Keratinocyte (primary cell): ENCODE data around the gene ITGB1BP2. TPM values are rescaled to one million over a fixed set of nuclear protein-coding genes. Genes with fewer than 3 reads are reported as not detected.
"Not testable (repeated sequence)": the region's sequence is repeated elsewhere in the genome, so short reads cannot be mapped to it uniquely, and the experiment has no call there.

ENCODE experiments used
- DNase-seq: peaks from one replicate; pipeline ENCODE4 v3.0.0-alpha.2; 2011; ENCODE audit warnings: low read depth, missing footprints, low spot score
- FAIRE-seq: peaks from 2 replicates; lab custom pipeline; 2011; peaks lifted over from hg19 to GRCh38; lab: Jason Lieb, UNC
- H2AFZ ChIP-seq: 2 replicates; pipeline ENCODE4 v1.6.0; 2012; ENCODE audit warnings: low read length, control low read depth, inconsistent platforms; ENCODE audit not compliant: control insufficient read depth
- H3K27ac ChIP-seq: 2 replicates; pipeline ENCODE4 v1.5.1; 2011; ENCODE audit warnings: low read length; ENCODE audit not compliant: control insufficient read depth, insufficient read depth
- H3K27me3 ChIP-seq: 3 replicates; pipeline ENCODE4 v1.6.0; 2011; ENCODE audit warnings: low read length; ENCODE audit not compliant: control insufficient read depth, insufficient read depth; ENCODE audit errors: extremely low read depth
- H3K36me3 ChIP-seq, 2 experiments: 2 replicates in 1 of 2; 3 replicates in 1 of 2; pipeline ENCODE4 v1.5.1; 2011; ENCODE audit warnings: low read length in 2 of 2, mild to moderate bottlenecking in 1 of 2; ENCODE audit not compliant: control insufficient read depth in 2 of 2, insufficient read depth in 2 of 2; ENCODE audit errors: extremely low read depth in 1 of 2
- H3K4me1 ChIP-seq: 3 replicates; pipeline ENCODE4 v1.5.1; 2011; ENCODE audit warnings: low read length; ENCODE audit not compliant: control insufficient read depth, insufficient read depth; ENCODE audit errors: extremely low read depth
- H3K4me2 ChIP-seq: 3 replicates; pipeline ENCODE4 v1.6.0; 2011; ENCODE audit warnings: low read depth, low read length; ENCODE audit not compliant: control insufficient read depth, insufficient read depth; ENCODE audit errors: extremely low read depth
- H3K4me3 ChIP-seq, 3 experiments: fragments of 200-600 bp in 1 of 3; sonication (generic) in 1 of 3; 2 replicates in 2 of 3; 3 replicates in 1 of 3; pipeline ENCODE4 v1.5.1; 2011 to 2016; ENCODE audit warnings: low read length in 3 of 3, mild to moderate bottlenecking in 3 of 3, control low read depth in 2 of 3, inconsistent platforms in 1 of 3, low read depth in 1 of 3, mixed read lengths in 1 of 3, mixed run types in 1 of 3, moderate library complexity in 1 of 3; ENCODE audit not compliant: control insufficient read depth in 2 of 3, insufficient read depth in 2 of 3; ENCODE audit errors: extremely low read depth in 1 of 3
- H3K79me2 ChIP-seq: 2 replicates; pipeline ENCODE4 v1.6.0; 2012; ENCODE audit warnings: low read length; ENCODE audit not compliant: control insufficient read depth, insufficient read depth
- H3K9ac ChIP-seq: 3 replicates; pipeline ENCODE4 v1.6.0; 2011; ENCODE audit warnings: low read length; ENCODE audit not compliant: control insufficient read depth, insufficient read depth; ENCODE audit errors: extremely low read depth
- H3K9me1 ChIP-seq: 3 replicates; pipeline ENCODE4 v1.6.0; 2011; ENCODE audit warnings: low read length; ENCODE audit not compliant: control insufficient read depth, insufficient read depth; ENCODE audit errors: extremely low read depth
- H3K9me3 ChIP-seq: 2 replicates; pipeline ENCODE4 v1.5.1; 2012; ENCODE audit warnings: low read depth, low read length; ENCODE audit not compliant: control insufficient read depth
- H4K20me1 ChIP-seq: 3 replicates; pipeline ENCODE4 v1.6.0; 2011; ENCODE audit warnings: low read length; ENCODE audit not compliant: control insufficient read depth, insufficient read depth; ENCODE audit errors: extremely low read depth
- CTCF ChIP-seq, 3 experiments: IDR thresholded peaks in 1 of 3; conservative IDR thresholded peaks in 1 of 3; optimal IDR thresholded peaks in 1 of 3; 2 replicates in 2 of 3; 3 replicates in 1 of 3; pipeline versions ENCODE3 to v1.5.1; 2011; ENCODE audit warnings: low read length in 3 of 3, mild to moderate bottlenecking in 3 of 3, moderate library complexity in 2 of 3, control low read depth in 1 of 3, inconsistent platforms in 1 of 3; ENCODE audit not compliant: insufficient read depth in 2 of 3; ENCODE audit errors: extremely low read depth in 1 of 3
- EZH2 ChIP-seq: IDR thresholded peaks from one replicate; pipeline ENCODE4 v1.6.1; 2012; ENCODE audit warnings: inconsistent platforms, mild to moderate bottlenecking, low read length, moderate library complexity
- dilution Hi-C: fragments of 300-500 bp; cut with MboI; formaldehyde crosslinking; loops from one replicate; pipeline ENCODE4 v1.7.0; 2020; ENCODE audit warnings: low sequenced_read_pairs; ENCODE audit not compliant: extremely low pct_ligation_motif_present
- polyA plus RNA-seq, 5 experiments: library from polyadenylated mRNA; depleted of rRNA in 3 of 5; stranded (reverse) in 3 of 5; stranded (forward) in 1 of 5; unstranded in 1 of 5; fragments of >200 nt; gene quantifications; 1 replicate in 1 of 5; 2 replicates in 3 of 5; 3 replicates in 1 of 5; pipeline versions ENCODE4 v1.2.1 to v1.2.3, GENCODE V29; 2011 to 2012; ENCODE audit warnings: missing spikeins in 2 of 5, low read depth in 1 of 5, low replicate concordance in 1 of 5

Gene ITGB1BP2
- polyA plus RNA-seq, 1 donor (not counting 4 experiments of a cell fraction or from before 2014, with no cell fraction given): 1.0 TPM

DNA sequence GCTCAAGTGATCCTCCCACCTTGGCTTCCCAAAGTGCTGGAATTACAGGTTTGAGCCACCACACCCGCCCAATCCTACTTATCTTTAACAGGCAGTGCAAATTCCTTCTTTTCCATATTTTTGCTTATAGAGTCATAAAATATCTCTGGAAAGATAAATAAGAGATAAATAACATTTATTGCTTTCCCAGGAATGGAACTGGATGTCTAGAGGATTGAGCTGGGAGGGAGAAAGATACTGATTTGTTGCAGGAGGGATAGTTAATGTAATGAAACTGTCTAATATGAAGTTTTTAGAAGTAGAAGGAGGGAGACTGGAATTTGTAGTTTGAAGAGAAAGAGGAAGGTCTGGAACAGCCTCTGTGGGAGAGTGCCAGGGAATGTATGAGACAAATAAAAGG is 20.2 kb downstream of the ITGB1BP2 start:
- DNase-seq (no peak), FAIRE-seq (no peak)
- dilution Hi-C loops: no loop called here
- no peaks in the 10 kb centered on the region for H4K20me1 ChIP-seq
- no peaks in the 10 kb centered on the region for H3K36me3 ChIP-seq
- no peak overlapping the region for H3K4me2 ChIP-seq
- H3K9me3 ChIP-seq: peaks cover under 1% of the 10 kb centered on the region
- H3K4me3 ChIP-seq: no peak overlapping the region
- no peaks in the 10 kb centered on the region for H3K9me1 ChIP-seq
- H3K27me3 ChIP-seq: no peaks in the 10 kb centered on the region
- H3K9ac ChIP-seq: no peak overlapping the region
- H3K79me2 ChIP-seq: no peaks in the 10 kb centered on the region
- no peaks in the 10 kb centered on the region for H3K4me1 ChIP-seq
- H2AFZ ChIP-seq: no peak overlapping the region
- TF ChIP-seq EZH2 (no peak), CTCF (optimal IDR thresholded peaks at IDR 0.05 in 1 of 3, IDR thresholded peaks at IDR 0.05 in 1 of 3, conservative IDR thresholded peaks at IDR 0.05 in 1 of 3; ENCODE audit: extremely low read depth in 1 of 3, insufficient read depth in 2 of 3, low read length in 3 of 3) (no peak)
- H3K27ac ChIP-seq: no peak overlapping the region

DNA sequence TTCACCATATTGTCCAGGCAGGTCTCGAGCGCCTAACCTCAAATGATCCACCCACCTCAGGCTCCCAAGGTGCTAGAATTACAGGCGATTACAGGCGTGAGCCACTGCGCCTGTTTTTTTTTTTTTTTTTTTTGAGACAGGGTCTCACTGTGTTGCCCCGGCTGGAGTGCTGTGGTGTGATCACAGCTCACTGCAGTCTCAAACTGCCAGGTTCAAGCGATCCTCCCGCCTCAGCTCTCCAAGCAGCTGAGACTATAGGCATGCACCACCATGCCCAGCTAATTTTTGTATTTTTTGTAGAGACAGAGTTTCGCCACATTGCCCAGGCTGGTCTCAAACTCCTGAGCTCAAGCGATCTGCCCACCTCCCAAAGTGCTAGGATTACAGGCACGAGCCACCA is 22.9 kb downstream of the ITGB1BP2 start:
- FAIRE-seq, H3K27me3 ChIP-seq, dilution Hi-C loops, H2AFZ ChIP-seq, H3K4me3 ChIP-seq, H3K79me2 ChIP-seq, H3K9me1 ChIP-seq, H3K27ac ChIP-seq, DNase-seq, H4K20me1 ChIP-seq, H3K4me2 ChIP-seq, H3K9ac ChIP-seq, H3K4me1 ChIP-seq, H3K36me3 ChIP-seq, H3K9me3 ChIP-seq: not testable (repeated sequence)

DNA sequence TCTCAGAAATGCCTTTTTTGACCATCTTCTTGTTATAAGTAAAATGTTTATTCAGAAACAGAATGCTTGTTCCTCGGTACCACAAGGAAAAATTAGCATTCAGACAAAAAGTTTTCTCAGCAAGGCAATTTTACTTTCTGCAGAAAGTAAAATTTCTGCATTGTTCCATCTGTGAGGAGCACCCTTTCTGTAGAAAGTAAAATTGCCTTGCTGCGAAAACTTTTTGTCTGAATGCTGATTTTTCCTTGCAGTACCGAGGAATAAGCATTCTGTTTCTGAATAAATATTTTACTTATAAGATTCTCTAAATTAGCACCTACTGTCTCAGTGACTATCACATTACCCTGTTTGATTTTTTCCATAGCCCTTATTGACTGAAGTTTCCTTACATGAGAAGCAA is 24.8 kb downstream of the ITGB1BP2 start:
- no peak overlapping the region for H3K9ac ChIP-seq
- no peaks in the 10 kb centered on the region for H3K27me3 ChIP-seq
- no peak overlapping the region for H3K4me2 ChIP-seq
- no peaks in the 10 kb centered on the region for H3K79me2 ChIP-seq
- no peak for DNase-seq
- H4K20me1 ChIP-seq: no peaks in the 10 kb centered on the region
- H3K4me1 ChIP-seq: no peaks in the 10 kb centered on the region
- no peak overlapping the region for H2AFZ ChIP-seq
- no peak overlapping the region for H3K27ac ChIP-seq
- dilution Hi-C loops: no loop called here
- TF ChIP-seq EZH2: no peak
- TF ChIP-seq CTCF (optimal IDR thresholded peaks at IDR 0.05 in 1 of 3, IDR thresholded peaks at IDR 0.05 in 1 of 3, conservative IDR thresholded peaks at IDR 0.05 in 1 of 3; ENCODE audit: extremely low read depth in 1 of 3, insufficient read depth in 2 of 3, low read length in 3 of 3): no peak
- H3K36me3 ChIP-seq: no peaks in the 10 kb centered on the region
- H3K9me1 ChIP-seq: no peaks in the 10 kb centered on the region
- no peak overlapping the region for H3K4me3 ChIP-seq
- H3K9me3 ChIP-seq: peaks cover 4% of the 10 kb centered on the region
- no peak for FAIRE-seq

DNA sequence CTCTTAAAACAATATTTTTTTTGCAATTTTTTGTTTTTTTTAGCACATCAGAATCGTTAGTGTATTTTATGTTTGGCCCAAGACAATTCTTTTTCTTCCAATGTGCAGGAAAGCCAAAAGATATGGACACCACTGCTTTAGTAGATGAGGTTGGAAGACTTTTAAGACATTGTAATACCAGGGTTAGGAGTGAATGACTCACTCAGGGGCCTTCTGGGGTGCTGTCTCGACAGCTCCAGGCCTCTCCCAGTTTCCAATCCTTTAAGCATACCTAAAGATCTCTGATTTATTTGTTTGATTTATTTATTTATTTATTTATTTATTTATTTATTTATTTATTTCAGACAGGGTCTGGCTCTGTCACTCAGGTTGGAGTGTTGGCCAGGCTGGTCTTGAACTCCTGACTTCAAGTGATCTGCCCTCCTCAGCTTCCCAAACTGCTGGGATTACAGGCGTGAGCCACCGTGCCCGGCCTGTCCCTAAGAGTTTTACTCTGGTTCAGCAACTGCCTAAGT is 47.7 kb downstream of the ITGB1BP2 start:
- not testable (repeated sequence) for H3K9me3 ChIP-seq, FAIRE-seq

More for the DNA sequence above, 47.7 kb downstream of the ITGB1BP2 start:
- H3K9me1 ChIP-seq, H3K4me1 ChIP-seq, H3K27ac ChIP-seq, H3K79me2 ChIP-seq, H3K4me2 ChIP-seq, dilution Hi-C loops, H3K27me3 ChIP-seq, H4K20me1 ChIP-seq, H2AFZ ChIP-seq, DNase-seq, H3K36me3 ChIP-seq, H3K9ac ChIP-seq, H3K4me3 ChIP-seq: not testable (repeated sequence)
